B cell (primary cell): ENCODE results near the gene NOL6.
"Not testable (repeated sequence)": the region's sequence is repeated elsewhere in the genome, so short reads cannot be mapped to it uniquely, and the experiment has no call there.

Source experiments
- EZH2 ChIP-seq: IDR thresholded peaks from 2 replicates; pipeline ENCODE4 v1.6.1; 2012; ENCODE audit warnings: borderline replicate concordance, low read depth, mild to moderate bottlenecking, moderate library complexity, low read length; ENCODE audit not compliant: insufficient read depth, poor library complexity, severe bottlenecking
- TF ChIP-seq, protein P1 (sequence below): fragments of 200-600 bp; IDR thresholded peaks from one replicate; pipeline ENCODE4 v1.8.0; 2022; ENCODE audit warnings: antibody characterized with exemption, mild to moderate bottlenecking

DNA sequence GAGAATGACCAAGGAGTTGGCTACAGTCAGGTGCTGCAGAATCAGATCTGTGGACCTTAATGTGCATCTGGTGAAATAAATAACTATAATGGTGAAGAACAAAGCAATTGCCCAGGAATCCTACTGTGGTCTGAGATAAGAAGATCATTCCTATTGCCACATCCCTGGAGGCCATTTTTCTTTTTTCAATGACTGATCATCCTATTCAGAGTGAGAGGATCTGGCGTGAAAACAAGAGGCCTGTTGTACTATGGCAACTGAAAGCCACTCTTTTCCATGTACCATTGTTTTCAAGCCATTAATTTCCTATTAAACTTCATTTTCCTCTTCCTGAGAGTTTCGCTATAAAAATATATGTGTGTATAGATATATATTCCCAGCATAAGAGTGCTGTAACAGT is 38.8 kb upstream of the NOL6 start:
- TF ChIP-seq, protein P1, sequence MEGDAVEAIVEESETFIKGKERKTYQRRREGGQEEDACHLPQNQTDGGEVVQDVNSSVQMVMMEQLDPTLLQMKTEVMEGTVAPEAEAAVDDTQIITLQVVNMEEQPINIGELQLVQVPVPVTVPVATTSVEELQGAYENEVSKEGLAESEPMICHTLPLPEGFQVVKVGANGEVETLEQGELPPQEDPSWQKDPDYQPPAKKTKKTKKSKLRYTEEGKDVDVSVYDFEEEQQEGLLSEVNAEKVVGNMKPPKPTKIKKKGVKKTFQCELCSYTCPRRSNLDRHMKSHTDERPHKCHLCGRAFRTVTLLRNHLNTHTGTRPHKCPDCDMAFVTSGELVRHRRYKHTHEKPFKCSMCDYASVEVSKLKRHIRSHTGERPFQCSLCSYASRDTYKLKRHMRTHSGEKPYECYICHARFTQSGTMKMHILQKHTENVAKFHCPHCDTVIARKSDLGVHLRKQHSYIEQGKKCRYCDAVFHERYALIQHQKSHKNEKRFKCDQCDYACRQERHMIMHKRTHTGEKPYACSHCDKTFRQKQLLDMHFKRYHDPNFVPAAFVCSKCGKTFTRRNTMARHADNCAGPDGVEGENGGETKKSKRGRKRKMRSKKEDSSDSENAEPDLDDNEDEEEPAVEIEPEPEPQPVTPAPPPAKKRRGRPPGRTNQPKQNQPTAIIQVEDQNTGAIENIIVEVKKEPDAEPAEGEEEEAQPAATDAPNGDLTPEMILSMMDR: not testable (repeated sequence)
- TF ChIP-seq EZH2: not testable (repeated sequence)
